ENCODE data around the gene FOXN1.

The FOXN1 gene

GRCh38 chr17:28527859-28528258 lies 21.7 kb downstream of the FOXN1 start:
- DNase-seq: no peak

DNA sequence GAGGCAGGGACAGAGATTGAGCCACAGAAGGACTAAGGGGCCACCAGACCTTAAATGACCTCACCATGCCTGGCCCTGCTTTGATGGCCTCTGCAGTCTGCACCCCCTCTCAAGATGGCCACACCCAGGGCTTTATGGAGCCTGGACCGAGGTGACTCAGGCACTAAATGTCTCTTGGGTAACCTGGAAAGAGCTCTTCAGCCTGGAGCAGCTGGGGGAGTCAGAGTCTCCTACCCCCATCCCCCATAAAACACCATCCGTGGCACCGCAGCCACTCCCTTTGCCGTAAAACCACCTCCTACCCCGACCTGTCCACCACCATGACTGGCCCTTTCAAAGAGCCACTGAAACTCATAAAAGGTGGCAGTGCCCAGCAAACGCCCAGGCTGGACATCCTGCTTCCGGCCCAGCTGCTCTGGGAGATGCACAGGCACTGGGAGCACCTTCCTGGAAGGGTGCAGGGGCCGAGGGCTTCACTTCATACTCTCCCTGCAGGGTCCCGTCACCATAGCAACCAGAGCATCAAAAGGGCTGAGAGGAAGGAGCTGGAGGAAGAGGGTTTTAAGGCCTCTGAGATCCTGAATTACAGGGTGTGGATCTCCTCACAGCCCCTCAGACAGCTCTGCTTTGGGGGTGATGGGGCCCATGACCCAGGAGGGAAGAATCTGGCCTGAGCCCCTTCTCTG lies 22.3 kb downstream of the FOXN1 start:
- no peak for DNase-seq

GRCh38 chr17:28529013-28529400 lies 22.9 kb downstream of the FOXN1 start:
- DNase-seq: no peak

GRCh38 chr17:28530250-28530649 lies 24.1 kb downstream of the FOXN1 start:
- DNase-seq: no peak

DNA sequence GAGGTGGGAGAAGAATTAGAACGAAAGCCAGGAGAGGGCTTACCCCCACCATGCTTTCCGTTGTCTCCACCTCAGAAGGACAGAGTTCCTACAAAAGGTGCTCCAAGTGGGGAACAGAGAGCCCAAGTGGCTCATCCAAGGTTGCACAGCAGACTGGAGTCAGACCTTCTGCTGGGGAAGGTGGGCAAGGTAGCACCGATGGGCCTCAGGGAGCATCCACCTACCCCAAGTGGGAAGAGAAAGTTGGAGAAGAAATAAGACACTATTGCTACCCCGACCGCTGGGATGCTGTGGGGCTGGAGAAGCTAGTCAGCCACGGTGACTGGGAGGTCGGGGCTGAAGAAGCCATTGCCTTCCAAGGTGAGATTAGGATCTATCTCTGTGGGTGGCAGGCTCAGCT lies 24.8 kb downstream of the FOXN1 start:
- DNase-seq: no peak

- DNase-seq: no peak
These were observed 26.2 kb downstream of the FOXN1 start for GRCh38 chr17:28532050-28532960.

- DNase-seq: no peak
These were observed 27.1 kb downstream of the FOXN1 start for GRCh38 chr17:28533091-28533807.

DNA sequence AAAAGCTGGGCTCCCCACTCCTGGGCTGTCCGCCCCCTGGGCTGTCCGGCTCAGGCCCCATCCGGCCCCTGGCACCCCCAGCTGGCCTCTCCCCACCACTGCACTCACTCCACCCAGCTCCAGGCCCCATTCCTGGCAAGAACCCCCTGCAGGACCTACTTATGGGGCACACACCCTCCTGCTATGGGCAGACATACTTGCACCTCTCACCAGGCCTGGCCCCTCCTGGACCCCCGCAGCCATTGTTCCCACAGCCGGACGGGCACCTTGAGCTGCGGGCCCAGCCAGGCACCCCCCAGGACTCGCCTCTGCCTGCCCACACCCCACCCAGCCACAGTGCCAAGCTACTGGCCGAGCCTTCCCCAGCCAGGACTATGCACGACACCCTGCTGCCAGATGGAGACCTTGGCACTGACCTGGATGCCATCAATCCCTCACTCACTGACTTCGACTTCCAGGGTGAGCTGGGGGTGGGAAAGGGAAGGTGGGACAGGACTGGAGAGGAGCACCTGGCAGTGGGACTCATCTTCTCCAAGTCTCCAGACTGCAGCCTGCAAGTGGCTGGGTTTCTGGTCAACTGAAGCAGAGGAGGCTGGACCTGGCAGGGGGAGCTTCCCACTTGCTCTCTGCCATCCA lies 28.7 kb downstream of the FOXN1 start:
- DNase-seq: no peak

DNA sequence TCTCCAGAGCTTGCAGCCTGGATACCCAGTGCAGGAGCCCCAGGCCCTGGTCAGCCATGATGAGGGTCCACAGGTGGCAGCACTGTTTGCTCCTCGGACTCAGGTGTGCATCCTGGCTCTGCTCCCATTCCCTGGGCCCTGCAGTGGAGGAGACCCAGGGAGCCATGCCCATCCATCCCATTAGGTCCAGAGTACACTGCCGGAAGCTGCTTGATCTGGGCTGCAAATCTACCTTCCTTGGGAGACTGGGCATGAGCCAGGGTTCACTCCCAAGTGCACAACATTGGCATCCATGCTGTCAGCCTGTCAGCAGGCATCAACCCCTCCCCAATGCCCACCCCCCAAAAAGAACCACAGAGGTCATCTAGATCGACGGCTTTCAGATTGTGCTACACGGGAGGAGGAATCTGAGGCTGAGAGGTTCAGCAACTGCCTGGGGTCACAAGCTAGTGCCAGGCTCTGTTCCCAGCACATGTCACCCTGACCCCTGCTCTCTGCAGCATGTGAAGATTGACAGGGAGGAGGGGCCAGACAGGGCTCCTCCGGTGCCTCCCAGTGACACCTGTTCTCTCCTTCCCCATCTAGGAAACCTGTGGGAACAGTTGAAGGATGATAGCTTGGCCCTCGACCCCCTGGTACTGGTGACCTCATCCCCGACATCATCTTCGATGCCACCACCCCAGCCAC lies 30.5 kb downstream of the FOXN1 start:
- DNase-seq: no peak

- DNase-seq: no peak
These were observed 31.1 kb downstream of the FOXN1 start for GRCh38 chr17:28537219-28537610.

- DNase-seq: no peak
These were observed 32.2 kb downstream of the FOXN1 start for GRCh38 chr17:28538296-28538895.

DNA sequence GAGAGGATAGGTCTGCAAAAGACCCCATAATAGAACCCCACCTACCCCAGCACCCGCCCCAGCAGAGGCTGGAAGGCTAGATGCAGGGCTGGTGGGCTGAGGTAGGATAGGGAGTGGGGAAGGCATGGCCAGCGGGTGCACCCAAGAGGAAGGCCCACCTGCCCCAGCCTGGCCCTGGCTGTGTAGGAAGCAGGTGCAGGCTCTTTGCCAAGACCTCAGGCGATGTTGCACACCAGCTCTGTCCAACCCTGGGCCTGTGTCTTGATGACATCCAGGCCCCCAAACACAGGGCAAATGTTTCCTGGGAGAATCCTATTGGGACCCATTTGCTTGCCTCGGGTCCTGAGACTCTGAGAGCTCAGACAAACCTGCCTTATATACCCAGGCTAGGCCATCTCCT lies 34.1 kb downstream of the FOXN1 start:
- no peak for DNase-seq

DNA sequence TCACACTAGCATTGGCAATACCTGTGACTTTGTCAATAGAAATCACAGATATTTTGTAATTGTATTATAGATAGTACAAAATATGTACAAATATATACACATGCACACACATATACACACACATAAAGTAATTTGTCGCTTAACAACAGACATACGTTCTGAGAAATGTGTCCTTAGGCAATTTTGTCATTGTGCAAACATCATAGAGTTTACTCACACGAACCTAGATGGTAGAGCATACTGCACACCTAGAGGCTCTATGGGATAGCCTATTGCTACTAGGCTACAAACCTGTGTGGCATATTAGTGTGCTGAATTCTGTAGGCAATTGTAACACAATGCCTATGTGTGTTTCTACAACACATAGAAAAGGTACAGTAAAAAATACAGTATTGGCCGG lies 35.3 kb downstream of the FOXN1 start:
- no peak for DNase-seq

DNA sequence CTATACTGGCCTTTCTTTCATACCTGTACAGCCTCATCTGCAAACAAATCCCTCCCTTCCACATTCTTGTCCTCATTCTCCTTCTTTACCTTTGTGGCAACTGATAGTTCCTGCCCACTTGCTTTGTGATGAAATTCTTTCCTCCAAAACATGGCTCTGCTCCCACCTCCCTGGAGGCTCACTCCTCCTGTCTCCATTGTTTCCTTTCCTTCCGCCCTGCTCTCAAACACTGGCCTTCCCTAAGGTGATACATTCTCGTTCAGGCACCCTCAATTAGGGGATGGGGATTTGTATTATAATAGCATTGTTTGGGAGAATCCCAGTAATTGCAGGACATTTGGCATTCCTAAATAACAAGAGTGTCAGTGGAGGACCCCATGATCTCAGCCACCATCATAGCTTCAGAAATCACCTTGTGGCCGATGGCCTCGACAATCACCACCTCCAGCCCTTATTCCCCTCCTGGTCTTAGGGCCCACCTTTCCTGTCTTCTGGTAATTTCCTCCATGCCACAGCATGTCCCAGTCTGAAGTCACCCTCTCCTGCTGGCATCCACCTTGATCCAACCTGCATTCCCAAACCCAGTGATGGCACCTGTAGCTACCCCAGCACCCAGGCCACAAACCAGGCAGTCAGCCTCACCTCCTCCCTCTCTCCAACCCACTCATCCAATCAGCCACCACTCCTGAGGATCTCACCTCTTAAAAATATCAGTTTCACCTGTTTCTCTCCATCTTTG lies 38.4 kb downstream of the FOXN1 start:
- no peak for DNase-seq

- DNase-seq: no peak
These were observed 39.0 kb downstream of the FOXN1 start for GRCh38 chr17:28545141-28545503.

DNA sequence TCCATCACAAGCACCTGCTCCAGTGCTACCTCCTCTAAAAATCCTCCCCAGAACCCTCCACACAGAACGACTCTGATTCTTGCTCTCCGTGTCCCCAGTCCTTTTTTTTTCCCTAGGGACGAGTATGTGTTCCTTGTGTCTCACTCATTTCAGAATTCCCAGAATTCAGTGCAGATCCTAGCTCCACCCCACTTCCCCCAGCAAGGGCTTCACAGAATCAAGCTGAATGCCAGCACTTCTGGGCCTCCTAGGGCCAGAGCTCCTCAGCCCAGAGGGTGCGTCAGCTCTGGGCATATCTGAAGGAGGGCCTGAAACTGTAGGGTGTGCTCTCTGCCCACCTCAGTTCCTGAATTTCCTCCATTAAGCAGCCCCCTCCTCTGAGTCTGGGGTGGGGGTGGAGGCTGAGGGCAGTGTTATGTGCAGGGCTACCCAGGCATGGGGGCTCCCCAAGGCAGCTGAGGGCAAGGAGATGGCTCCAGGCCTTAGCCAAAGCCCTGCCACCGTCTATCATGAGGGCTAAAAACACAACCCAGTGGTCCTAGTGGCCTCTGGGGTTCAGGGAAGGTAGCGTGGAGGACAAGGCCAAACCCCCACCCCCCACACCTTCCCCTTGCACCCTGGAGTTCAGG lies 39.8 kb downstream of the FOXN1 start:
- DNase-seq: no peak

DNA sequence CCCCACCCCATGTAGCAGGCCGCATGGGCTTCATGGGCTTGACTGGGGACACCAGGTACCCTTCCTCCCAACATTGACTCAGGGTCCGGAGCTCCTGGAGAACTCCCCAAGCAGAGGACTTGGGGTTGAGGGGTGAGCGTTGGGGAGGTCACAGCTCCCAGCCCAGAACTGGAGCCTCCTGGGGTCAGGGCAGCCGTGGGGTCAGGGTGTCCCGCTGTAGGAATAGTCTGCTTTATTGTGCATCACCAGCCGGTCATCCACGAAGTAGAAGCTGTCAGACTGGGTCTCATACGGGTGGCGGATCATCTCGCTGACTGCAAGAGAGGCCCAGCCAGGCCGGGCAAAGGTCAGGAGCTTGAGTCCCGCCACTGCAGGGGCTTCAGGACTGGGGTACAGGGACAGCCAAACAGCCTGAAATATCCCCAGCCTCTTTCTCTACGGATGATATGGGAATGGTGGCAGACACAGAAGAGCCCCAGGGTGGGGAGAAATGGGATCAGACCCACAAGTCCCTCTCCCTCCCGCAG lies 41.0 kb downstream of the FOXN1 start:
- no peak for DNase-seq

DNA sequence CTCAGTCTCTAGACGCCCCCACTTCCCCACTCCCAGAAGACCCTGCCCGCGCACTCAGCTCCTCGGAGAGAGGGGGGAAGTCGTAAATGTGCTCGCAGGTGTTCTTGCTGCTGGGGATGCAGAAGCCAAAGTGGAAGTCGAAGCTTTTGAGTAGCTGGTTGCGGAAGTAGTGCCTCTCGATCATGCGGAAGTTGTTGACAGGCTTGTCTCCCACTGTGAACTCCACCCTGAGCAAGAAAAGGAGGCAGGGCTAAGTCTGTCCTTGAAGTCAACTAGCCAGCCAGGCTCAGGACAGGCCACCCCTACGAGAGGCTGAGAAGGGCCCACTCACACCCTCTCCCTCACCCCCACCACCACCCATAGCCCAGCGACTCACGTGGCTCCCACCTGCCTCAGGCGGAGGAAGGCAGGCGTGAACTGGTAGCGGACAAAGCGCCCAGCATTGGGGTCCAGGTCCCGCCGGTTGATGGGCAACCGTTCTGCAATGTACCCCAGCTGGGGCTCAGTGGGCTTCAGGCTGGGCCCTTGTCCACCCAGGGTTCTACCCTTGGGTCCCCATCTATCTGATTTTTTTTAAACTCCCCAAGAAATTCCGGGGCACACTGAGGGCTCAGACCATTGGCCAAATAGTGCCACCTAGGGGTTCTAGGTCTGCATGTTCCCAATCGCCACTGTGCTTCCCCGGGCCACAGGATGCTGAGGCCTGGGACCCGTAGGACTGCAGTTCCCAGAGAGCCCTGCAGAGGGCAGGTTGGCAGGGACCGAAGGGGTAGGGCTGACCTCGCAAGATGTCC lies 41.7 kb downstream of the FOXN1 start:
- peak; percentile 52 to 63 for DNase-seq

DNA sequence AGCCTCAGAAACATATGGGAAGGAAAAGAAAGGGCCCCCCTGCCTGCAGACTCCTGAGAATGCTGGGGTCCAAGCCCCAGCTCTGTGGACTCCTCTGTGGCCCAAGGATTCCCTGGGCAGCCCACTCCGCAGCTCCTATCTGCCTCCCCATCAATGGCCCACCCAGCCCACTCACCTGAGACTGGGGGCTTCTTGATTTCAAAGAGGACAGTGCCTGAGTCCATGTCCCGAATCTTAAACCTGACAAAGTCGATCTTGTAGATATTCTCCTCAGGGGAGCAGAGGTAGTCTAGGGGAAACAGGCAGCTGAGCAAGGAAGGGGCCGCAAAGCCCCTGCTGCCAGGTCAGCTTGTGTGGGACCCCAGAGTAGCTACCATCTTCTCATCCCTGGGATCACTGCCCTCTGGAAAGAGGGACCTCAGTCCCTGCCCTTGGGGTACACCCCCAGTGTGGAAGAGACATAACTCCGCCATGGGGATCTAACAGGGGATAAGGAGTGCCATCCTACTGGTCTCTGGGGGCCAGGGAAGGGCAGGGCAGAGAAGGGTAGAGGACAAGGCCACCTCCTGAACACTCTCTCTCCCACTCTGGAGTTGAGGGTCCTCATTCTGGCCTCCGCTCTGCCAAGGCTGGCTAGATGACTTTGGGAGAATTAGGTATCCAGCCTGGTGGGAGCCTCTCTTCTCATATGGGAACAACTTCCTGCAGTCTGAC lies 42.4 kb downstream of the FOXN1 start:
- DNase-seq: no peak
